GM21825 (cell line): ENCODE results near the gene LMTK3.
"Not testable (repeated sequence)": the region's sequence is repeated elsewhere in the genome, so short reads cannot be mapped to it uniquely, and the experiment has no call there.

Experiments
- ATAC-seq: cut with Tn5 transposase; IDR thresholded peaks from one replicate; pipeline ENCODE4 v1.9.1; 2021; ENCODE audit warnings: mild to moderate bottlenecking, moderate library complexity; ENCODE audit not compliant: unreplicated experiment

LMTK3 gene

DNA sequence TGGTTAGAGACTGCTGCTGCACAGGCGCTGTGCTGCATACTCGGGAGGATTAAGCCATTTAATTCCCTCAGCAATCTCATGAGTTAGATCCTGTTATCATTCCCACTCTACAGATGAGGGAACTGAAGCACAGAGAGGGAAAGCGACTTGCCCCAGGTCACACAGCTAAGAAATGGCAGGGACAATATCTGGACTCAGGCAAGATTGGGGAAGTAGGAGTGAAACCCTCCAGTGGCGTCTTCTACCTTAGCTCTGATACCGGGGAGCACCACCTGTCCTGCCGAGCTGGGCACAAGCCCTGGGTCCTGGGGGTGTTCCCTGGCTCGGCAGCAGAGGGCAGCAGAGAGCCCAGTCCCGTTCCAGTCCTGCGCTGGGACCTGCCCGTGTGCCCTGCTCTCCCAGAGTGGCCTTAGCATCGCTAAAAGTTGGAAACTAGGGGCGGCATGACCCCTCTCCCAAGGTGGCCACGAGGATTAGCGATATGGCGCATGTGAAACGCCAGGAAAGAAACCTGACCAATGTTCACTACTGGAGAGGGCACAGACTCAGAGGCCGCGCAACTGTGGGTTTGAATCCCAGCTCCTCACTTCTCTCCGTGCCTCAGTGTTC, 21.9 kb downstream of the LMTK3 start:
- peak; percentile 36 for ATAC-seq

GRCh38 chr19:48488478-48488877, 23.2 kb downstream of the LMTK3 start:
- not testable (repeated sequence) for ATAC-seq

DNA sequence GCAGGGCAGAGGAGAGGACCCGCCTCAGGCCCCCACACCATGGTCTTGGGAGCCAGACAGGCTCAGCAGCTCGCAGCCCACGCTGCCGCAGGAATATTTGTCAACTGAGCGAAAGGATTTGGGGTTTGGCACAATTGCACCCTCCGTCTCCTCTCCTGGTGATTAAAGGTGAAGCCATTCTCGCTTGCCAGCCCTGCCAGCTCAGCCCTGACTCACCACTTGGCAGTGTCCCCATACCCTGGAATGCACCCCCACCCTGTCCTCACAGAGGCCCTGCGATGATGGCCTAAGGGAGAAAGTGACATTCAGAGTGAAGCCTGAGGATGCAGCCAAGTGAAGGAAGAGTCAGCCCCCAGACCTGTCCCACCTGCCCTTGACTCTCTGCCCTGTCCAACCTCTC, 23.7 kb downstream of the LMTK3 start:
- ATAC-seq: no peak

DNA sequence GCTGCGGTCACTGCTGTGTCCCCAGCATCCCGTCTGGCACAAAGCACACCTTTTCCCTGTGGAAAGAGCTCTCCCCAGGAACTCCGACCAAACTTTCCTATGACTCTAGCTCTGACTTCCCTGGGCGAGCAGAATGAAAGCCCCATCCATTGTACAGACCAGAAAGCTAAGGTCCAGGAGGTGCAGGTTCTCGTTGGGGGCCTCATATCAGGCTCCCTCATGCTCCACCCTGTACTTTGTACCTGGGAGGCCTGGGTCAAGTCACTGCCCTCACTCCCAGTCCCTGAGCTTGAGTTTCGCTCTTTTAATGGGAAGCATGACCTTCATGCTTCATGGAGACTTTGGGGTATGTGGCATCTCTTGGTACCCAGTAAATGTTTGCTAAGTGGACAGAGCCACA, 24.1 kb downstream of the LMTK3 start:
- no peak for ATAC-seq

GRCh38 chr19:48486706-48487105, 24.9 kb downstream of the LMTK3 start:
- not testable (repeated sequence) for ATAC-seq

- ATAC-seq: no peak
Measured at GRCh38 chr19:48484931-48485612, 26.6 kb downstream of the LMTK3 start.

GRCh38 chr19:48484247-48484893, 27.3 kb downstream of the LMTK3 start:
- ATAC-seq: no peak

DNA sequence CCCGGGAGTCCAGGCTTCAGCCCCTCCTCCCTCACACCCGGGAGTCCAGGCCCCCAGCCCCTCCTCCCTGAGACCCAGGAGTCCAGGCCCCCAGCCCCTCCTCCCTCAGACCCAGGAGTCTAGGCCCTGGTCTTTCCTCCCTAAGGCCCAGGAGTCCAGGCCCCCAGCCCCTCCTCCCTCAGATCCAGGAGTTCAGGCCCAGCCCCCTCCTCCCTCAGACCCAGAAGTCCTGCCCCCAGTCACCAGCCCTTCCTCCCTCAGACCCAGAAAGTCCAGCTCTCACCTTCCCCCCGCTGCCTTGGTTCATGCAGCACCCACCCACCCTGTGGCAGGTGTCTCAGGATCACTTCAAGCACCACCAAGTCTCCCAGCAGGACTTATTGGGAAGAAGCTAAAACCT, 28.3 kb downstream of the LMTK3 start:
- no peak for ATAC-seq

- ATAC-seq: no peak
Measured at GRCh38 chr19:48481846-48482639, 29.6 kb downstream of the LMTK3 start.

DNA sequence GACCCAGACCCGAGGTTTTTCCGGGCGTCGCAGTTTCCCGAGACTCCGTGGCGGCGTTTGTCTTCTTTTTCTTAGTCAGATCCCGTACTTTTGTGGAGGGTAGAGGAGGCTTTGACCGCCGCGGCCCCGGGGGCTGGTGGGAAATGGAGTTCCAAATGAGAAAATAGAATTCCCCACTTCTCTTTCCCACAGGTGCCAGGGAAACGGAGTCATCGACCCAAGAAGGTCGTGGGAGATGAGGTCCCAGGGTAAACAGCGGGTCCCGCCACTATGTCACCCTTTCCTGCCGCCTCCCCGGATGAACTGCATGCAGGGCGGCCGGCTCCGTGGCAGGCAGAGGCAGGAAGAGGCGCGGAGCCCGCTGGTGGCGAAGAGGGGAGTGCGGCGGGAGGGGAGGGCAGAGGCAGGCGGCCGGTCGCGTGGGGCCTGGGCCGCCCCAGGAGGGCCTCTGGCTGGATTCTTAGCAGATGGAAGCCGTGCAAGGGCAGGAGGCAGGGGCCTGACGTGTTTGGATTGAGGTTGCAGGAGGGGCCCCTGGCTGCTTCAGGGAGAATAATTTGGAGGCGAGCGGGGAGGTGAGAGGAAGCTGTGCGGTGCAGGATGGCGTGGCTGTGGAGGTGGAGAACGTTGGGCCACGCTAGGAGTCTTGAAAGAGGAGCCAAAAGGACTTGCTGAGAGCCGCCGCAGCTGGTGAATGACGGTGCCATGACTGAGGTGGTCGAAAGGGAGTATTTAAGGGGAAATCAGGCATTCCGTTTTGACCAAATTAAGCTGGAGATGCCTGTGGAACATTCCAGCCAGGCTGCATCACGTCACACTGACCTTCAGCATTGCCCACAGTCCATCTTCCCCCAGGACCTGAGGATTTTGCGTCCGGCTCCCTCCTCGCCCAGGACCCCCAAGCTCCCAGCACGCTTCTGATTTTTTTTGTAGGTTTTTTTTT, 30.8 kb downstream of the LMTK3 start:
- no peak for ATAC-seq

DNA sequence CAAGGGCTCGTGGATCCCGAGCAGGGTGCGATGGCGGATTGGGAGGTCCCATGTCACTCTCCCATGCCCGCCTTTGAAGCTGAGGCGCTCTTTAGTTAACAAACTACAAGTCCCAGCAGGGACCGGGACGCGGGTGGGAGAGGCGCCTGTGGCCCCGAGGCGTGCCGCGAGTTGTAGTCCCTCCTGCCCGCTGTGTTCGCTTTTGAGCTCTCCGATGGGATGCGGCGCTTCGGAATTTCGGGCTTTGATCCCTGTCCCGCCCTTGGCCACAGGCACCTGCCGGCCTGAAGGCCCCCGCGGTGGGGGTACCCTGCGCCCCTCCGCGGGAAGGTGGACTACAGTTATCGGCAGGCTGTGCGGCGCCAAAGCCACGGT, 31.5 kb downstream of the LMTK3 start:
- no peak for ATAC-seq

- no peak for ATAC-seq
Measured at GRCh38 chr19:48479686-48480085, 31.9 kb downstream of the LMTK3 start.

DNA sequence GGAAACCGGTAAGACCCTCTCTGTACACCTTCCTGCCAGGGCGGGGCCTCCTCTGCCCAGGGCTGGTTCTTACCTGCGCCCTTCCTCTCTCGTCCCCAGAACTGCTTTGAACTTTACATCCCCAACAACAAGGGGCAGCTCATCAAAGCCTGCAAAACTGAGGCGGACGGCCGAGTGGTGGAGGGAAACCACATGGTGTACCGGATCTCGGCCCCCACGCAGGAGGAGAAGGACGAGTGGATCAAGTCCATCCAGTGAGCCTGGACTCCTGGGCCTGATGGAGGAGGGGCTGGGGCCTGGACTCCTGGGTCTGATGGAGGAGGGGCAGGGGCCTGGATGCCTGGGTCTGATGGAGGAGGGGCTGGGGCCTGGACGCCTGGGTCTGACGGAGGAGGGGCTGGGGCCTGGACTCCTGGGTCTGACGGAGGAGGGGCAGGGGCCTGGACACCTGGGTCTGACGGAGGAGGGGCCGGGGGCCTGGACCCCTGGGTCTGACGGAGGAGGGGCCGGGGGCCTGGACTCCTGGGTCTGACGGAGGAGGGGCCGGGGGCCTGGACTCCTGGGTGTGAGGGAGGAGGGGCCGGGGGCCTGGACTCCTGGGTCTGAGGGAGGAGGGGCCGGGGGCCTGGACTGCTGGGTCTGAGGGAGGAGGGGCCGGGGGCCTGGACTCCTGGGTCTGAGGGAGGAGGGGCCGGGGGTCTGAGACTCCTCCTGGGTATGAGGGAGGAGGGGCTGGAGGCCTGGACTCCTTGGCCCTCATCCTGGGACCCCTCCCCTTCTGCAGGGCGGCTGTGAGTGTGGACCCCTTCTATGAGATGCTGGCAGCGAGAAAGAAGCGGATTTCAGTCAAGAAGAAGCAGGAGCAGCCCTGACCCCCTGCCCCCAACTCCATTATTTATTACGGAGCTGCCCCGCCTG, 33.0 kb downstream of the LMTK3 start:
- ATAC-seq: no peak

DNA sequence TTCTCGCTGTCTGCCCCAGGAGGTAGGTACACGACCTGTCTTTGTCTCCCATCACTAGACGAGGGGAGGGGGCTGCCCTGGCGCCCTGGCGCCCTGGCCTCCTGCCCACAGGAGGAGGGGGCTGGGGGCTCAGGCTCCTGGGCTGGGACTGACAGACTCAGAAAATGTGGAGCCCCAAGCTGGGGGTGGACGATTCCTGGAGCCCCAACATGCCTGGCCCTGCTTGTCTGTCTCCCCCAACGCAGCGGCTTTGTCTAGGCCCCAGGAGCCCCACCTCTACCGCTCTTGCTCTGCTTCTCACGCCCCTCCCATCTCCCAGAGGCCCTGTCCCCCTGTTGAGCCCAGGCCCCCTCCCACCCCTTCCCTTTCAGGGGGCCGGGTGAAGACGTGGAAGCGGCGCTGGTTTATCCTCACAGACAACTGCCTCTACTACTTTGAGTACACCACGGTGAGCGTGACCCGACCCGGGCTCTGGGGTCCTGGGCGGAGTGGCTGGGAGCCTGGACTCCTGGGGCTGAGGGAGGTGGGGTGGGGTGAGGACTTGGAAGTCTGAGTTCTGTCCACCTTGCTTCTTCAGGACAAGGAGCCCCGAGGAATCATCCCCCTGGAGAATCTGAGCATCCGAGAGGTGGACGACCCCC, 33.8 kb downstream of the LMTK3 start:
- no peak for ATAC-seq

- ATAC-seq: no peak
Measured at GRCh38 chr19:48477067-48477685, 34.5 kb downstream of the LMTK3 start.

DNA sequence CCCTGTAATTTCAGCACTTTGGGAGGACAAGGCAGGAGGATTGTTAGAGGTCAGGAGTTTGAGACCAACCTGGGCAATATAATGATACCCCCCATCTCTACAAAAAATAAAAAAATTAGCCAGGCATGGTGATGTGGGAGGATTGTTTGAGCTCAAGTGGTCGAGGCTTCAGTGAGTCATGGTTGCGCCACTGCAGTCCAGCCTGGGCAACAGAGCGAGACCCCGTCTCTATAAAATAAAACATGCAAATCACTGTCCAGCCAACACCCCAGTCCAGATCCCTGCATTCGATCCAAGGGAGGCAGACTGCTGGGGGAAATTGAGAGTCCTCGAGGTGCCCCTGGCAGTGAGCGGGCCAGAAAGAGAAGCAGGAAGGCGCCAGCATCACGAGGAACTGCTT, 35.5 kb downstream of the LMTK3 start:
- ATAC-seq: no peak

DNA sequence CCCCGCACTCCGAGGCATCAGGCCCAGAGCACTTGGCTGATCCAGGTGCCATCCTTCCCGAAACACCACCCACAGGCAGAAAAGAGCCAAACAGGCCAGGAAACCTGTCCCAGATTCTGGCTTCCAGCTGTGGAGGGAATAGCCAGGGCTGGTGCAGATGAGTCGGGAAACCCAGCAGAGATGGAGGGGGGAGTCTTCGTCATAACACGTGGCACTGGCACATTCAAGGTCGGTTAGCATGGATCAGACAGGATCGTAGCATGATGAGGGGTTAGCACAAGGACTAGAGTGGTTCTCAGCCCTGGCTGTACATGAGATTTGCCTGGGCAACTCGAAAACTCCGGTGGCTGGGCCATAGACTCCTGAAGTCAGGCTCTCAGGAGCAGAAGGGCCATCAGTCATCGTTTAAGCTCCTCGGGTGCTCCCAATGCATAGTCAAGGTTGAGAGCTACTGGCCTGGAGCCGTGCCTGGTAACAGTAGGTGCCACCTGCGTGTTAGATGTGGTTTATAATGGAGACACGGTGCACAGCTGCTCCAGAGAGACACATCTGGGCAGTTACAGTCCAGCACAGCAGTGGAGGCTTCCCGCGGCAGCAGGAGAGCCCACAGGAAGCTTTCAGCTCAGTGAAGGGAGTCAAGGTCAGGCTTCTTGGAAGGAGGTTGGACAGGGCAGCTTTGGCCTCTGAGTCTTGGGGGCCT, 36.1 kb downstream of the LMTK3 start:
- ATAC-seq: no peak

DNA sequence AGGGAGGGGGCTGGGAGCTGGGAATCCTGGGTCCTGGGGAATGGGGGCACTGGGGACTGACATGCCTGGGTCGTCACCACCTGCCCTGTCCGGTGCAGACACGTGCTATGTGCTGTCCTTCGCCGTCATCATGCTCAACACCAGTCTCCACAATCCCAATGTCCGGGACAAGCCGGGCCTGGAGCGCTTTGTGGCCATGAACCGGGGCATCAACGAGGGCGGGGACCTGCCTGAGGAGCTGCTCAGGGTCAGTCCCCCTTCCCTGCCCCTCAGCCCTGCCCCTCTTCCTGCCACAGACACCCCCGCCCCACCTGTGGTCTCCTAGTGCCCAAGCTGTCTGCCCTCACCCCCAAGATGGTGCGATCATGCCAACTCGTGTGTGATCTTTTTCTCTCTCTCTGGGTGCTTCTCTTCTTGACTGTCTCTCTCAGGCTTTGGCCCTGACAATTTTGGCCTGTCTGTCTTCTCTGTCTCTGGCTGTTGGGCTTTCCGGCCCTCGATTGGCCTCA, 37.5 kb downstream of the LMTK3 start:
- no peak for ATAC-seq
